ENCODE data around the gene AKAP8L.
A peak's percentile ranks its signal among the peaks of the same experiment; 100 is the strongest.

GRCh38 chr19:15464394-15465385 is 45.9 kb upstream of the AKAP8L start, which contains the start of gene RASAL3:
- peak; percentile 33; the same call in 1 of the 2 replicates for TF ChIP-seq TAF1 (IDR thresholded peaks at IDR 0.05; ENCODE audit: low read depth, low read length)
- TF ChIP-seq POLR2A (IDR thresholded peaks at IDR 0.05; ENCODE audit: low read depth, low read length) = no peak
- TF ChIP-seq POLR2AphosphoS5 (IDR thresholded peaks at IDR 0.05; ENCODE audit: low read depth, low read length) = no peak
- peak; percentile 47 for TF ChIP-seq SPI1 (IDR thresholded peaks at IDR 0.05; ENCODE audit: low read depth, low read length)

All from GM12891 (cell line).